HL-60/S4 treated with retinoic acid at 250 ng/mL for 4 days and 3 days (cell line): ENCODE measurements around the gene HESX1.

ENCODE experiments used
- in situ Hi-C: fragments of 300-500 bp; cut with MboI; formaldehyde crosslinking; loops from 2 replicates; pipeline ENCODE4 v1.7.0; 2022; ENCODE audit warnings: low sequenced_read_pairs

HESX1 gene

GRCh38 chr3:57169108-57169507, 30.7 kb downstream of the HESX1 start:
- in situ Hi-C loops: no loop called here

GRCh38 chr3:57168151-57168550, 31.6 kb downstream of the HESX1 start:
- in situ Hi-C loops: no loop called here

GRCh38 chr3:57166660-57167059, 33.1 kb downstream of the HESX1 start:
- in situ Hi-C loops: no loop called here

GRCh38 chr3:57165641-57166040, 34.1 kb downstream of the HESX1 start:
- in situ Hi-C loops: no loop called here

GRCh38 chr3:57164657-57165573, 34.9 kb downstream of the HESX1 start, which contains the start of gene IL17RD:
IL17RD (minus strand) TSS chr3:57165353; CDS start chr3:57165286, 67 bp downstream.
- in situ Hi-C loops: no loop called here

- in situ Hi-C loops: no loop called here
Measured at GRCh38 chr3:57164217-57164656, 35.5 kb downstream of the HESX1 start.

- in situ Hi-C loops: no loop called here
Measured at GRCh38 chr3:57163751-57164150, 36.0 kb downstream of the HESX1 start.

- in situ Hi-C loops: no loop called here
Measured at GRCh38 chr3:57161915-57162314, 37.9 kb downstream of the HESX1 start.

GRCh38 chr3:57160765-57161538, 38.8 kb downstream of the HESX1 start:
- in situ Hi-C loops: no loop called here

GRCh38 chr3:57160076-57160764, 39.6 kb downstream of the HESX1 start:
- in situ Hi-C loops: no loop called here

- in situ Hi-C loops: no loop called here
Measured at GRCh38 chr3:57158813-57159738, 40.7 kb downstream of the HESX1 start.

GRCh38 chr3:57158325-57158724, 41.5 kb downstream of the HESX1 start:
- in situ Hi-C loops: no loop called here

GRCh38 chr3:57157545-57157944, 42.2 kb downstream of the HESX1 start:
- in situ Hi-C loops: no loop called here

GRCh38 chr3:57155310-57155643, 44.5 kb downstream of the HESX1 start:
- in situ Hi-C loops: no loop called here

- in situ Hi-C loops: no loop called here
Measured at GRCh38 chr3:57154470-57155309, 45.1 kb downstream of the HESX1 start.

GRCh38 chr3:57152151-57153143, 47.3 kb downstream of the HESX1 start:
- in situ Hi-C loops: no loop called here

GRCh38 chr3:57151749-57152148, 48.0 kb downstream of the HESX1 start:
- in situ Hi-C loops: no loop called here

- in situ Hi-C loops: no loop called here
Measured at GRCh38 chr3:57151021-57151449, 48.7 kb downstream of the HESX1 start.
